Measurements from ENCODE around the gene OGFOD3.

DNA sequence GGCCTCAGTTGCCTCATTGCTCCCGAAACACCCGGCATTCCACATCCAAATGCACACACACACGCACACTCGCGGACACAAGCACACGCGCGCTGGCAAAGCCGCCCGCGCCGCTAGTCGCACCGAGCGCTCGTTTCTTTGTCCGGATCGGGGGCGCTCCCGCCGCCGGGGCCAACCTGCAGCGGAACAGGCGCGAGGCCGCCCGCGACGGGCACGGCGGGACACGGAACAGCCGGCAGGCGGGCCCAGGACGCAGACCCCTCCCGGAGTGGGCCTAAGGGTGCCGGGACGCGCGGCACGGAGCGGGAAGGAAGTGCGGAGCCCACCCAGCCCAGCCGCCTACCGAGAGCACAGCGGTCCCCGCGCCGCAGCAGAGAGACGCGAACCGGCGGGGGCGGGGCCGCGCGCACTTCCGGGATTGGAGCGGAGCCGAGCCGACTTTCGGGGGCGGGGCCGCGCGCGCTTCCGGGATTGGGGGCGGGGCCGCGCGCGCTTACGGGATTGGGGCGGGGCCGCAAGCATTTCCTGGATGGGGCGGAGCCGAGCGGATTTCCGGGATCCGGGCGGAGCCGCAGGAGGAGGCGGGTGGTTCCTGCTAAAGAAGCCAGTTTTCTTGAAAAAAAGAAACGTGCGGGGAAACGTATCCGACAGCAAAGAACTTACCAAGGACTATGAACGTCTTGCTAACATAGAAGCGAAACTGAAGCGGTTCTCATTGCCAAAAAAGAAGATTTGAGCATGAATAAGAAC is 32.1 kb upstream of the OGFOD3 start, which contains the start of gene CYBC1:
- peak; percentile 58 to 78 for TF ChIP-seq POLR2A (IDR thresholded peaks at IDR 0.05)
- TF ChIP-seq, protein P1, sequence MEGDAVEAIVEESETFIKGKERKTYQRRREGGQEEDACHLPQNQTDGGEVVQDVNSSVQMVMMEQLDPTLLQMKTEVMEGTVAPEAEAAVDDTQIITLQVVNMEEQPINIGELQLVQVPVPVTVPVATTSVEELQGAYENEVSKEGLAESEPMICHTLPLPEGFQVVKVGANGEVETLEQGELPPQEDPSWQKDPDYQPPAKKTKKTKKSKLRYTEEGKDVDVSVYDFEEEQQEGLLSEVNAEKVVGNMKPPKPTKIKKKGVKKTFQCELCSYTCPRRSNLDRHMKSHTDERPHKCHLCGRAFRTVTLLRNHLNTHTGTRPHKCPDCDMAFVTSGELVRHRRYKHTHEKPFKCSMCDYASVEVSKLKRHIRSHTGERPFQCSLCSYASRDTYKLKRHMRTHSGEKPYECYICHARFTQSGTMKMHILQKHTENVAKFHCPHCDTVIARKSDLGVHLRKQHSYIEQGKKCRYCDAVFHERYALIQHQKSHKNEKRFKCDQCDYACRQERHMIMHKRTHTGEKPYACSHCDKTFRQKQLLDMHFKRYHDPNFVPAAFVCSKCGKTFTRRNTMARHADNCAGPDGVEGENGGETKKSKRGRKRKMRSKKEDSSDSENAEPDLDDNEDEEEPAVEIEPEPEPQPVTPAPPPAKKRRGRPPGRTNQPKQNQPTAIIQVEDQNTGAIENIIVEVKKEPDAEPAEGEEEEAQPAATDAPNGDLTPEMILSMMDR (IDR thresholded peaks at IDR 0.05), result peak in 1 of 4 experiments; percentile 31
